Measurements from ENCODE around the gene INTS11. TPM values are rescaled to one million over a fixed set of nuclear protein-coding genes. Genes with fewer than 3 reads are reported as not detected.

INTS11 gene
- total and polyA plus RNA-seq, 2 of the 13 experiments (the other 11 are each of a cell fraction or from before 2014, with no cell fraction given): 52.8 to 94.8 TPM

- no peak for TF ChIP-seq HNRNPLL (IDR thresholded peaks at IDR 0.05; ENCODE audit: low read depth, low read length, poor library complexity, severe bottlenecking)
- TF ChIP-seq REPIN1 (CRISPR knock-in tag; IDR thresholded peaks at IDR 0.05; ENCODE audit: borderline replicate concordance, low read depth): no peak
- TF ChIP-seq AGO2 (optimal IDR thresholded peaks at IDR 0.05; ENCODE audit: low read depth, low read length): peak; percentile 26
- TF ChIP-seq NFKB2 (CRISPR knock-in tag; IDR thresholded peaks at IDR 0.05; ENCODE audit: borderline replicate concordance): peak; percentile 20; the same call in 1 of the 2 replicates
- no peak for TF ChIP-seq DRAP1 (CRISPR knock-in tag; IDR thresholded peaks at IDR 0.05)
- TF ChIP-seq BRD4 (CRISPR knock-in tag; IDR thresholded peaks at IDR 0.05): 0 out of 2 replicates have a peak, but pooled peaks have one; percentile 35
- TF ChIP-seq ZBTB39 (CRISPR knock-in tag; IDR thresholded peaks at IDR 0.05): 0 out of 2 replicates have a peak, but pooled peaks have one; percentile 5
- TF ChIP-seq KDM6A (CRISPR knock-in tag; IDR thresholded peaks at IDR 0.05; ENCODE audit: low read depth): no peak
- TF ChIP-seq GPBP1L1 (CRISPR knock-in tag; IDR thresholded peaks at IDR 0.05): no peak
- no peak for TF ChIP-seq ZNF232 (CRISPR knock-in tag; IDR thresholded peaks at IDR 0.05; ENCODE audit: borderline replicate concordance)
These were observed 43.5 kb downstream of the INTS11 start (continued) for GRCh38 chr1:1280782-1281481.
